ENCODE measurements around the gene UXS1.

DNA sequence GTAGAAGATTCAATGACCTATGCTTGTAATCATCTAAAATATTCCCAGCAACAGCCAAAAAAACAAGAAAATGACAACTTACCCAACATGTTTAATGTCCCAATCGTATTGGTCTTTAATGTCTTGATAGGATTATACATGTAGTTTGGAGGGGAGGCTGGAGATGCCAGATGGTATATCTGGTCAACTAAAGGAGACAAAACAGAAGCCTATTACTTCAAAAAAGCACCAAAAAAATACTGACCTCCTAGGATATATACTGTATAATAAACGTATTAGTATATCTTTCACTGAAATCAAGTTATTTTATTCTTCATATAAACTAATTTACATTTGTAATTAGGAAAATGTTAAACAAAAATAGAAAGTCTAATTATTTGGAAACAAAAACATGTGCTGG, 64.5 kb downstream of the UXS1 start:
- TF ChIP-seq POLR2A (IDR thresholded peaks at IDR 0.05): no peak
- TF ChIP-seq CTCF (IDR thresholded peaks at IDR 0.05): no peak
